HG03354 (cell line): ENCODE results near the gene SLC5A5.
"Not testable (repeated sequence)": the region's sequence is repeated elsewhere in the genome, so short reads cannot be mapped to it uniquely, and the experiment has no call there.

Source experiments
- ATAC-seq: cut with Tn5 transposase; IDR thresholded peaks from one replicate; pipeline ENCODE4 v1.9.1; 2021; ENCODE audit warnings: mild to moderate bottlenecking; ENCODE audit not compliant: unreplicated experiment, poor library complexity, severe bottlenecking

Gene SLC5A5

GRCh38 chr19:17909003-17909732 is 37.4 kb downstream of the SLC5A5 start:
- ATAC-seq: no peak

- ATAC-seq: no peak
Measured at GRCh38 chr19:17910791-17911360, 39.1 kb downstream of the SLC5A5 start.

DNA sequence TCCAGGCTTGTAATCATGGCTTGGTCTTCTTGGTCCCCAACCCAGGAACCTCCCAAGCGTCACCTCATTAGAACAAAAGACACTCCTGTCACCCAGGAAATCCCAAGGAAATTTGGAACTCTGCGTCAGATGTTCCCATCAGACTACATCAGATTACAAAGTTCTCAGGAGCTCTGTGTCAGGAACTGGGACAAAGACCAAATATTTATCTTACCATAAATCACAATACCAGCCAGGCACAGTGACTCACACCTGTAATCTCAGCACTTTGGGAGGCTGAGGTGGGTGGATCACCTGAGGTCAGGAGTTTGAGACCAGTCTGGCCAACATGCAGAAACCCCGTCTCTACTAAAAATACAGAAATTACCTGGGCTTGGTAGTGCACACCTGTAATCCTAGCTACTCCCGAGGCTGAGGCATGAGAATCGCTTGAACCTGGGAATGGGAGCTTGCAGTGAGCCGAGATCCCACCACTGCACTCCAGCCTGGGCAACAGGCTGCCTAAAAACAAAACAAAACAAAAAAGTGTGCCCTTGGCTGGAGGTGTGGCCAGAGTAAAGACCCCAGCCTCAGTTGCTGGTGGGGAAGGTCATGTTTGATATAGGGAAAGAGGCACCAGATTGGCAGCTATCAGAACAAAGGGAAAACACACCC is 44.3 kb downstream of the SLC5A5 start:
- no peak for ATAC-seq

GRCh38 chr19:17918151-17918550 is 46.4 kb downstream of the SLC5A5 start:
- not testable (repeated sequence) for ATAC-seq

- ATAC-seq: not testable (repeated sequence)
Measured at GRCh38 chr19:17919122-17919521, 47.4 kb downstream of the SLC5A5 start.

DNA sequence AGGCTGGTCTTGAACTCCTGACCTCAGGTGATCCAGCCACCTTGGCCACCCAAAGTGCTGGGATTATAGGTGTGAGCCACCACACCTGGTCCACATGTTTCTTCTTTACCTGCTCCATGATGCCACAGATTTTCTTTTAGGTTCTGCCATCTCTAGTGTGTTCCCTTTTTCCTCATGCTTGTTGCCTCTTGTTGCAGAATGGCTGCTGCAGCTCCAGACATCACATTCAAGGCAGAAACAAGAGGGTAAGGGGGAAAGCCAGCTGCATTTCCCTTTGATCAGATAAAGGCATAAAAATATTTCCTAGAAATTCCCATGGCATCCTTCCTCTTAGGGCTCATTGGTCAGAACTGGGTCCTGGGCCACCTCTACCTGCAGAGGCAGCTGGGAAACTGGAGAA is 48.8 kb downstream of the SLC5A5 start:
- ATAC-seq: no peak

DNA sequence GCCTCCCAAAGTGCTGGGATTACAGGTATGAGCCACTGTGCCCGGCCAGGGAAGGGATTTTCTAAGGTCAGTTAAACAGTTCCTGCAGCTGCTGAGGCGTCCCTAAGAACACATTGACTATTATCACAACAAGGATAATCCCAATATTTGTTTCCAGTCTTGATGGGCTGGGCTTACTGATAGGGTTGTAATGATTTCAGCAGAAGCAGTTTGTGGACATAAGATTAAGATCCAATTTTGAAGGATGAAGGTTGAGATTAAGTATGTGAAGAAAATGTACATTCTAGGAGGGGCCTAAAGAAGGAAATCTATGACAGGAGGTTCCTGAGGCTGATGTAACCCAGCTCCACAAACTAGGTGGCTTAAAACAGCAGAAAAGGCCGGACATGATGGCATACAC is 50.4 kb downstream of the SLC5A5 start:
- no peak for ATAC-seq

DNA sequence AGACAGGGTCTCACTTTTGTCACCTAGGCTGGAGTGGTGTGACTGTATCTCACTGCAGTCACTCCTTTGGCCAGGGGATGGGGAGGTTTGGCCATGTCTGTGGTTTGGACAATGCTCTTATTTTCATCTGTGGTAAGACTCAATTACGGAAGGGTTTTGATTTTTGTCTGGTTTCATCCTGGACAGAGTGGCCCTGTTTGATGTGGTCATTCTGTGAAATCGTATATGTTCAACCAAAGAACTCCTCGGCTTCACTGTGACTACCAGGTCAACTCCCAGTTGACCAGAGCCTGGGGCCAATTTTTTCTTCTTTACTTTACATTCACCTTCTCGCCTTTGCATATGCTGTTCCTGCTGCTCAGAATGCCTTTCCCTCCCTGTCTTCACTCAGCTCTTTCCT is 54.3 kb downstream of the SLC5A5 start:
- no peak for ATAC-seq

DNA sequence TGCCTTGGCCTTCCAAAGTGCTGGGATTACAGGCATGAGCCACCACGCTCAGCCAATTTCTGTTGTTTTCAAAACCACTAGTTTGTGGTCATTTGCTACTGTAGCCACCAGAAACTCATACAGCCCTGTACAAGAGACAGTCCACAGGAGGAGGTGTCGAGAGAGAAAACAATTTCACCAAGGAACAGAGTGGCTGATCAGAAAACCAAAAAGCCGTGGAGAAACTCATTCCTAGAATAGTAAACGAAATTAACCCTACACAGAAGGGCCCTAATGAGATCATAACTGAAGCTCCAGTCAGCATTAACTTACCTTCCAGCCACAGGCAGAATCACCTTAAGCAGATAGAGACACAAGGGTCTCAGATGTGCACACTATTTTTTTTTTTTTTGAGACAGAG is 57.3 kb downstream of the SLC5A5 start:
- no peak for ATAC-seq

- no peak for ATAC-seq
Measured at GRCh38 chr19:17931532-17932191, 59.9 kb downstream of the SLC5A5 start.

GRCh38 chr19:17932485-17933338 is 61.0 kb downstream of the SLC5A5 start, which contains the start of gene CCDC124:
Gene CCDC124, plus strand, starts transcription at chr19:17933015. Its CDS starts 3,406 bp downstream, at chr19:17936421.
- peak; percentile 83 for ATAC-seq

DNA sequence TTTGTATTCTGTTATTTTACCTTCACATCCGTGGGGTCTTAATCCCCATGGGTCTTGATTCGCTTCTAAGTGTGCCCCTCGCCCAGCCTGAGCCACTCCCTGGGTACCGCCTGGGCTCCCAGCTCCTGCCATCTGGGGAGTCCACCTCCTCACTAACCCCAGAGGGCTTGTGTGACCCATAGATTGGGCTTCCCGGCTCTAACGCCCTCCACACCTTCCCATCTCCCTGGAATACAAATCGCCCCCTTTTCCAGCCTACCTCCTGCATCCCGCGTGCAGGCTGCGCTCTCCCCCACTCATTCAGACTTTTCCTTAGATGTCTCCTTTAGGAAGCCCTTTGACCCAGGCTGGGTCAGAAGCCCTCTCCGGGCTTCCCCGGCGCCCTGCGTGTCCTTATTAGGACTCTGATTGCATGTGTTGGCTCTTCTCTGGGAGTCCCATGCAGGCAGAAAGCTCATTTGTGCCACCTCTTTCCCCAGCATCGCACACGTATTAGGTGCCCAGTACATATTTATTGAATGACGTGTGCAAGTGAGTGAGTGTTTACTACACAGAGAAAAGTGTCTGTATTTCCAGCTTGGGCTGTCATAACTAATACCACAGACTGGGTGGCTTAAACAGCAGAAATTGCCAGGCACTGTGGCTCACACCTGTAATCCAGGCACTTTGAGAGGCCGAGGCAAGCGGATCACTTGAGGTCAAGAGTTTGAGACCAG is 61.8 kb downstream of the SLC5A5 start:
- no peak for ATAC-seq

- ATAC-seq: no peak
Measured at GRCh38 chr19:17936379-17936778, 64.6 kb downstream of the SLC5A5 start.

DNA sequence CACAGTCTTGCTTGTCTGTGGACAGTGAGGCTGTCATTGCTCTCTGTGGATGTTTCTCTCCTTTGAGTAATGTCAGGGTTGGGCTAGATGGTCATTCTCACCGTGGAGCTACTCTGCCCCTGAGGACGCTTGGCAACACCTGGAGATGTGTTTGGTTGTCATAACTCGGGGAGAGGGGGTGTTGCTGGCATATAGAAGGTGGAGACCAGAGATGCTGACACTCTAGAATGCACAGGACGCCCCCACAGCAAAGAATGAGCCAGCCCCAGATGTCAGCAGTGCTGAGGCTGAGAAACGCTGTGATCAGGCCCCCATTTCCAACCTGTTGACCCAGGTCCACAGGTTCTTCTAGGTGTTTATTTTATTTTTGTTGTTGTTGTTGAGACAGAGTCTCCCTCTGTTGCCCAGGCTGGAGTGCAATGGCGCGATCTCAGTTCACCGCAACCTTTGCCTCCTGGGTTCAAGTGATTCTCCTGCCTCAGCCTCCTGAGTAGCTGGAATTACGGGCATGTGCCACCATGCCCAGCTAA is 65.7 kb downstream of the SLC5A5 start:
- no peak for ATAC-seq

DNA sequence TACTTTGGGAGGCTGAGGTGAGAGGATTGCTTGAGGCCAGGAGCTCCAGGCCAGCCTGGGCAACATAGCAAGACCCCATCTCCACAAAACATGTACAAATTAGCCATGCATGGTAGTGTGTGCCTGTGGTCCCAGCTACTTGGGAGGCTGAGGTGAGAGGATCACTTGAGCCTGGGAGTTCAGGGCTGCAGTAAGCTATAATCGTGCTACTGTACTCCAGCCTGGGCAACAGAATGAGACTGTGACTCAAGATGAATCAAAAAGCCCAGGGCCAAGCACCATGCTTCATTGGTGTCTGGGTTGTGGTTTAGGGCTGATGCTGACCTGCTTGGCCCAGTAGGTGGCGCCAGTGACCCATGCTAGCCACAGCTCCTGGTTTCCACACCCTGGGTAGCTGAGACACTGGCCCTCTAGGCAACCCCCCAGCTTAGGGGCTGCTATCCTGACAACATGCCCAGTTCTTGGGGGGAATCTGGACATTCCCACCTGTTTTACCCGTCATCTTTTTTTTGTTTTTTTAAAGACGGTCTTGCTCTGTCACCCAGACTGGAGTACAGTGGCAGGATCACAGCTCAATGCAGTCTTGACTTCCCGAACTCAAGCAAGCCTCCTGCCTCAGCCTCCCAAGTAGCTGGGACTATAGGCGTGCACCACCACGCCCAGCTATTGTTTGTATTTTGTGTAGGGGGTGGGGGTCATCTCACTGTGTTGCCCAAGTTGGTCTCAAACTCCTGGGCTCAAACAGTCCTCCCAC is 66.5 kb downstream of the SLC5A5 start:
- ATAC-seq: no peak

- ATAC-seq: no peak
Measured at GRCh38 chr19:17942181-17942580, 70.4 kb downstream of the SLC5A5 start.

DNA sequence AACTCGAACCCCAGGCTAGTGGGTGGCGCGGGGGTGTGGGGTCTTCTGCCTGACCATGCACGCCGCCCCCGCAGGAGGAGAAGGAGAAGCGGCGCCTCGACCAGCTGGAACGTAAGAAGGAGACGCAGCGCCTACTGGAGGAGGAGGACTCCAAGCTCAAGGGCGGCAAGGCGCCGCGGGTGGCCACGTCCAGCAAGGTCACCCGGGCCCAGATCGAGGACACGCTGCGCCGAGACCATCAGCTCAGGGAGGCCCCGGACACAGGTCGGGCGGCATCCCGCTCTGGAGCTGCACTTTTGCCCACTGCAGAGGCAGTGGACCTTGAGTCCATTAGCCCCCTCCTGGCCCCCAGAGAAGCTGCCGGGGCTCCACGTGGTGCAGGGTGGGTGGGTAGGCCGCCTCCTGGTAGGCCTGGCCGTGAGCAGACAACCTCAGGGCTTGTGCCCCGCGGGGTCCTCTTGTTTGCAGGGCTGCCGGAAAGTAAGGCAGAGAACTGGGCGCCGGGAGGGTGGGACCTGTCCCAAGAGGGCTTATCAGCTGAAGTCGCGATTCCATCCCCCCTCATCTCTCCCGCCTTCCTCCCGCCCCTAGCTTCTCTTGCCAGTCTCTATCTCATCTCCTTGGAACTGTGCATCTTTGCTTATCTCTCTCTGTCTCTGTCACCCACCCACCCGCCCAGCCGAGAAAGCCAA is 71.0 kb downstream of the SLC5A5 start:
- no peak for ATAC-seq
